Keratinocyte (primary cell): ENCODE results near the gene GPBP1.

Experiments used
- CTCF ChIP-seq, 3 experiments: IDR thresholded peaks in 1 of 3; conservative IDR thresholded peaks in 1 of 3; optimal IDR thresholded peaks in 1 of 3; 2 replicates in 2 of 3; 3 replicates in 1 of 3; pipeline versions ENCODE3 to v1.5.1; 2011; ENCODE audit warnings: low read length in 3 of 3, mild to moderate bottlenecking in 3 of 3, moderate library complexity in 2 of 3, control low read depth in 1 of 3, inconsistent platforms in 1 of 3; ENCODE audit not compliant: insufficient read depth in 2 of 3; ENCODE audit errors: extremely low read depth in 1 of 3
- EZH2 ChIP-seq: IDR thresholded peaks from one replicate; pipeline ENCODE4 v1.6.1; 2012; ENCODE audit warnings: inconsistent platforms, mild to moderate bottlenecking, low read length, moderate library complexity

DNA sequence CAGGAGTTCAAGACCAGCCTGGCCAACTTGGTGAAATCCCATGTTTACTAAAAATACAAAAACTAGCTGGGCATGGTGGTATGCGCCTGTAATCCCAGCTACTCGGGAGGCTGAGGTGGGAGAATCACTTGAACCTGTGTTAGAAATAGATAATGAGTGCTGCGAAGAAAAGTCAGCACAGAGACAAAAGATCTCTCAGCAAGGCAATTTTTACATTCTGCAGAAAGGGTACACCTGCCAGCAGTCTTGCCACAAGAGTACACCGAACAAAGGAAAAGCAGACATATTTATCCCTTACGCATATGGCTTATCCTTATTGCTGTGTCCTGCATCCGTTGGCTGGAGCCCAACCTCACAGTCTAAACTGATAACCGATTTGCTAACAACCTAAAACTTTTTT lies 16.2 kb upstream of the GPBP1 start:
- TF ChIP-seq CTCF (optimal IDR thresholded peaks at IDR 0.05 in 1 of 3, IDR thresholded peaks at IDR 0.05 in 1 of 3, conservative IDR thresholded peaks at IDR 0.05 in 1 of 3; ENCODE audit: extremely low read depth in 1 of 3, insufficient read depth in 2 of 3, low read length in 3 of 3) (no peak), EZH2 (no peak)
